Fibroblast of skin of right biceps (primary cell): ENCODE measurements around the gene ZNF836.
"Not testable (repeated sequence)": the region's sequence is repeated elsewhere in the genome, so short reads cannot be mapped to it uniquely, and the experiment has no call there.

ENCODE experiments used
- DNase-seq: peaks from one replicate; pipeline ENCODE4 v3.0.0-alpha.2; 2013

ZNF836 gene

DNA sequence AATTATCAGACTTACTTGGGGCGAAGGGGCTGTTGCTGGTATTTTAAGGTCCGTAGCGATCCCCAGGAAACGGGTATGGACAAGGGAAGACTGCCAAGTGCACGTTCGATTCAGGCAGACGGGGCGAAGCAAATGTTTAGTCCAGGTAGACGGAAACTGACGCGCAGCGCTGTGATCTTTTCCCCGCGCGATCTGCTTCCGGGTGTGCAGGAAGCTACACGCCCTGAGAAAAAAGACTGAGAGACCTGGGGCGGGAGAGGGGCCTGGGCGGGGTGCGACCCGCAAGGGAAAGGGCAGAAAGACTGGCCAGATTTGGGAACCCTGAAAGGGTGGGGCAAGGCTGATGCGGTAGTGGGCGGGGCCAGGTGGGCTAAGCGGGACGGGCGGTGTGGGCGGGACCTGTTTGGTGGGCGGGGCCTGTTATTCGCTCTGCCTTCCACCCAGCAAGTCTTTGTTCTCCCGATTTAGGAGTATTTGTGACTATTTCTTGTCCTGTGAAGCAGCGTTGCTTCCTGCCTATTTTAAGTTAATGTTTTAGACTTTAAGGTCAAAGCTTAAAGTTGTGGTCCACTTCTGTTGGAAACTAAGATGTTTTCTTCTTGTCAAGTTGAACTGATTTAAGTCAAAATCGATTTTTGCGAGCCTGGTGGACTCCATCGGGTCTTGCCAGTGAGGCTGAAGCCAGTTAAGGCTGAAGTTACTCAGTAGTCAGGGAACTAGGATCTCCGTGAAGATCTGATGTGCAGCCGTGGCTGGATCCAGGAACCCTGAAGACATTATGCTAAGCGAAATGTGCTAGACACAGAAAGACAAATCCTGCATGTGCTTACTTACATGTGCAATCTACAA lies at the start of gene ZNF836:
Gene ZNF836, minus strand, starts transcription at position 301 of the 849 bp plus-strand sequence. CDS start 3,549 bp downstream, outside the sequence.
- DNase-seq: peak; percentile 68

DNA sequence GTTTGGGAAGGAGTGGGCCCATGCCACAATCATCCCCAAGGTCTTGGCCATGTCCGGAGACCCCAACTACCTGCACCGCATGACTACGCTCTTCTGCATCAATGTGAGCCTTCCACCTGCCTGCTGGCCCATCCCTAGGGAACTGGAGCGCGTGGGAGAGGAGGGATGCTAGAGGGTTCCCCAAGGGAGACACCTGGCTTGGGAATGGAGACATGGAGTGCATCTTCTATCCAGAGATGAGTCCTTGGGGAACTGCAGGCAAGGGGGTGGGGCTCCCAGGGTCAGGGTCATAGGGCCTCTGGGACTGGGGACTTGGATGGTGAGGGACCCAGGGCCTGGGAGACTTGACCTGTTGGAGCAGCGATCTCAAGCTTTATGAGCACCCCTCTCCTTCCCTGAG lies 49.6 kb upstream of the ZNF836 start:
- DNase-seq: no peak

GRCh38 chr19:52219611-52220010 lies 48.2 kb upstream of the ZNF836 start:
- DNase-seq: no peak

DNA sequence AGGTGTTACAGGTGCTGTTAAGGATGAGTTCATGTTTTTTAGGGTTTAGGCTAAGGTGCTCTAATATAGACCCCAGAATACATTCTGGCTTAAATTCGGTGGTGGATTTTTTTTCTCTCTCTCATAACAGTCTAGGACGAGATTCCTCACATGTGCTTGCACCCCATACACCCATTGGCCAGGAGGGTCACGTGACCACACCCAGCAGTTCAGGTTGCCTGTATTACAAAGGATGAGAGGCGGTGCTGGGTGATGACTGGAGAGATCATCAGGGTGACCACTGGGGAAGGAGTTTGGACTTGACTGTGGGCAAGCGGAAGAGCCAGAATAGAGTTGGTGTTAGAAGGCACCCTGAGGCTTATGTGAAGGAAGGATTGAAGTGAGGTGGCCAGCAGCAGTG lies 46.2 kb upstream of the ZNF836 start:
- no peak for DNase-seq

GRCh38 chr19:52216401-52216800 lies 45.0 kb upstream of the ZNF836 start:
- no peak for DNase-seq

DNA sequence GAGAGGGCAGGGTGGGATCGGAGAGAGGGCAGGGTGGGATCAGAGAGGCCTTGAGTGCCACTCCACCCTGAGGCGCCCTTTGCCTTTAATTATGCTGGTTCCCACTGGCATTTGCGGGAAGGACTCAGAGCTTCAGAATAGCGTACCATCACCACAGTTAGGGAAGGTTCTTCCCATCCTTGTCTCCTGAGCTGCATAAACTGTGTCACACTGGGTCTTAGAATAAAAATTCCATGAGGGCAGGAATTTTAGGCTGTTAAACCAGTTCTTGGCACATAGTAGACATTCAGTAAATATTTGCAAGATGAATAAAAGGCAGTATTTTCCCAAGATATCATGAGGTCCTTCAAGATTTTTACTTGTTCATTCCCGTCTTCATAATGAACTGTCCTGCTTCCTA lies 42.8 kb upstream of the ZNF836 start:
- DNase-seq: no peak

- no peak for DNase-seq
Measured at GRCh38 chr19:52212572-52213255, 41.3 kb upstream of the ZNF836 start.

- no peak for DNase-seq
Measured at GRCh38 chr19:52211926-52212571, 40.6 kb upstream of the ZNF836 start.

GRCh38 chr19:52211203-52211602 lies 39.8 kb upstream of the ZNF836 start:
- no peak for DNase-seq

DNA sequence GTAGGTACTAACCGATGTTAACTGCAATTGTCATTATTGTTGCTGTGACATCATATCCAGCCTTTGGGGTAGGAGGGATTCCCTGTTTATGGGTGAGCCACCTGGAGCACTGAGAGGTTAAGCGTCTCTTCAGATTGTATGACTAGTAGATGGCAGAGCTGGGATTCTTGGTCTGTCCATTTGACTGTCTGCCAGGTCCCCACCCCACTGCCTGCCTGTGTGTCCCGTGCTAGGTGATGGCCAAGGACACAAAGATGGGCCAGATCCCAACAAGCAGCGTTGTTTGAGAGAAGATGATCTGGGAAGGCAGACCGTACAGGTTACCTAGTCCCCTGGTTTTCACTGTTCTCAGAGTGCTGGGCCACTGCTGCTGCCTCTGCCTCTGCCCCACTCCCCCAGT lies 35.1 kb upstream of the ZNF836 start:
- no peak for DNase-seq

DNA sequence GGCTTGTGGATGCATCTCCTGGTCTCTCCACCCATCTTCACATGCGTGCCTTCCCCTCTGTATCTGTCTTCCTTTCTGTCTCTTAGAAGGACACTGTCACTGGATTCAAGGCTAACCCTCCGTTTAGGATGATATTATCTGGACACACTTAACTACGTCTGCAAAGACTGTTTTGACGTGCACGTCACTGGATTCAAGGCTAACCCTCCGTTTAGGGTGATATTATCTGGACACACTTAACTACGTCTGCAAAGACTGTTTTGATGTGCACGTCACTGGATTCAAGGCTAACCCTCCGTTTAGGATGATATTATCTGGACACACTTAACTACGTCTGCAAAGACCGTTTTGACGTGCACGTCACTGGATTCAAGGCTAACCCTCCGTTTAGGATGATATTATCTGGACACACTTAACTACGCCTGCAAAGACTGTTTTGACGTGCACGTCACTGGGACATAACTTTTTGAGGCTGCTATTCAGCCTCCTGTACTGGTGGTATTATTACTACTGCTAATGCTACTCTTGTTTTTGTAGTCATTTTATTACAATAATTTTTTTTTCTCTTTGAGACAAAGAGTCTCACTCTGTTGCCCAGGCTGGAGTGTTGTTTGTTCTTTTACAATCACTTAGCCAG lies 29.5 kb upstream of the ZNF836 start:
- DNase-seq: not testable (repeated sequence)

- DNase-seq: peak; percentile 77
Measured at GRCh38 chr19:52200044-52200443, 28.6 kb upstream of the ZNF836 start.

DNA sequence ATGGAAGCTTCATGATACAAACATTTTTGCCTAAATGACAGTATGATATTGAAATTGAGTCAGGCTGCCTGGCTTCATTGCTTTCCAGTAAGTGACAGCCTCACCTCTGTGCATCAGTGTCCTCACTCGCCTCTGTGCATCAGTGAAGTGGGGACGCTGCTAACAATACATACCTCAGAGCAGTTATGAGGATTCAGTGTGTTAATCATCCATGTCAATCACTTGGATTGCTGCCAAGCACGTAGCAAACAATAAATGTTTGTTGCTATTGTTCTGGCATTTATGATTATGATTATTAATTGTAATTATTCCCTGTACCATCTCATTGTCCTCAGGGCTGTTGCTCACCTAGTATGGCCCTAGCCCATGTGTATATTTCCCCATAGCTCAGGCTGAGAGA lies 27.3 kb upstream of the ZNF836 start:
- DNase-seq: no peak

GRCh38 chr19:52197964-52198363 lies 26.5 kb upstream of the ZNF836 start:
- no peak for DNase-seq

- DNase-seq: no peak
Measured at GRCh38 chr19:52196256-52196967, 25.0 kb upstream of the ZNF836 start.

- no peak for DNase-seq
Measured at GRCh38 chr19:52191951-52192350, 20.5 kb upstream of the ZNF836 start.

DNA sequence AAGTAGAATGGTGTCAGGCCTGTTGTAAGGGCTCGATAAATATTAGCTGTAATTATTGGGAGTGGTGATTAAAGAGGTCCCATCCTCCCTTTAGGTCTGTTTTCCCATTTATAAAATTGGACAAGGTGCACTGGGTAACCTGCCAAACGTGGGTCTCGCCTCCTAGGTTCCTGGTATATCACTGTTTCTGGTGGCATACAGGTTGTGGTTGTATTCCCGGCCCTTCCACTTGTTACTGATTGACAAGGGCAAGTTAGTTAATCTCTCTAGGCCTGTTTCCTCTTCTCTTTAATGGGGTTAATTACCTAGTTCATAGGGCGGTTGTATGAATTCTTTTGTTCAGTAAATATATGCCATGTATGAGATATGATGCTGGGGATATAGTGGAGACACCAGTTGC lies 20.0 kb upstream of the ZNF836 start:
- no peak for DNase-seq

GRCh38 chr19:52190487-52191293 lies 19.3 kb upstream of the ZNF836 start:
- peak; percentile 64 for DNase-seq

DNA sequence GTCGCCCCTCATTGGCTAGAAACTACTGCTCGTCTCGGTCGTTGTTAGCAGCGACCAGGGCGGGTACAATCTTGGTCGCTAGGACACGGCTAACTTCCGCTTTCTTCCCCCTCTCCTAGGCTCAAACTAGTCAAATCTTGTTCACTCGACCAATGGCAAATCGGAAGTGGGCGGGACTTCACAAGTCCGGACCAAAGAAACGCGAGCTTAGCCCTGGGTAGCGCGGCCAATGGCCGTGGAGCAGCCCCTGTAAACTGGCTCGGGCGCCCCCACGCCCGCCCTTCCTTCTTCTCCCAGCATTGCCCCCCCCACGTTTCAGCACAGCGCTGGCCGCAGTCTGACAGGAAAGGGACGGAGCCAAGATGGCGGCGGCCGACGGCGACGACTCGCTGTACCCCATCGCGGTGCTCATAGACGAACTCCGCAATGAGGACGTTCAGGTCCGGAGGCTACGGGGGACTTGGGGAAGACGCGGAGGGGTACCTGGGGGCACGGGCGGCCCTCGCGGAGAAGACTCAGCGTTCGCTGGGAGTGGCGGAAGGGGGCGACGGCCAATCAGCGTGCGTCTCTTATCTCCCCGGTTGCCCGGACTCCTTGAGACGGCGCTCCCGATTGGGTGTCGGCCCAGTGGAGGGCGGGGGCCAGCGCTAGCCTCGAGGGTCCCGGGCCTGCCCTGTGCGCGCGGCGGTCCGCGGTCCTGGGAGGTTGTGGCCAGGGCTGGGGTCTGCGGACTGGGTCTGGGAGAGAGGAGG lies 18.5 kb upstream of the ZNF836 start, which contains the start of gene PPP2R1A:
Gene PPP2R1A, plus strand, starts transcription at position 318 of the 752 bp plus-strand sequence. Its CDS starts 45 bp downstream, at position 363.
- peak; percentile 100 for DNase-seq

- no peak for DNase-seq
Measured at GRCh38 chr19:52188822-52189734, 17.7 kb upstream of the ZNF836 start.
